ENCODE measurements around the gene NIPAL3.
"Not testable (repeated sequence)": the region's sequence is repeated elsewhere in the genome, so short reads cannot be mapped to it uniquely, and the experiment has no call there.

NIPAL3 gene

GRCh38 chr1:24493785-24494184 is 78.2 kb downstream of the NIPAL3 start:
- no peak for DNase-seq

GRCh38 chr1:24498589-24498988 is 83.0 kb downstream of the NIPAL3 start:
- DNase-seq = no peak

GRCh38 chr1:24500448-24501048 is 84.9 kb downstream of the NIPAL3 start:
- DNase-seq = no peak

- DNase-seq = peak; percentile 86
Measured at GRCh38 chr1:24501371-24502064, 85.9 kb downstream of the NIPAL3 start.

- DNase-seq = peak; percentile 96
Measured at GRCh38 chr1:24502065-24502708, 86.6 kb downstream of the NIPAL3 start.

GRCh38 chr1:24502709-24503058 is 87.1 kb downstream of the NIPAL3 start, which contains the start of gene RCAN3:
Gene RCAN3, plus strand, starts transcription at chr1:24502836. Its CDS starts 11,537 bp downstream, at chr1:24514373.
- DNase-seq = peak; percentile 95

GRCh38 chr1:24503059-24503751 is 87.6 kb downstream of the NIPAL3 start:
- peak; percentile 63 for DNase-seq

- DNase-seq = no peak
Measured at GRCh38 chr1:24503870-24504523, 88.4 kb downstream of the NIPAL3 start.

- no peak for DNase-seq
Measured at GRCh38 chr1:24504560-24504959, 89.0 kb downstream of the NIPAL3 start.

GRCh38 chr1:24505816-24506215 is 90.2 kb downstream of the NIPAL3 start:
- DNase-seq = no peak

- DNase-seq = no peak
Measured at GRCh38 chr1:24506691-24507381, 91.2 kb downstream of the NIPAL3 start.

GRCh38 chr1:24507405-24507804 is 91.8 kb downstream of the NIPAL3 start:
- no peak for DNase-seq

GRCh38 chr1:24508911-24509310 is 93.3 kb downstream of the NIPAL3 start:
- DNase-seq = no peak

- DNase-seq = no peak
Measured at GRCh38 chr1:24513706-24514105, 98.1 kb downstream of the NIPAL3 start.

GRCh38 chr1:24514946-24515345 is 99.3 kb downstream of the NIPAL3 start:
- DNase-seq = no peak

- DNase-seq = not testable (repeated sequence)
Measured at GRCh38 chr1:24515671-24516209, 100.1 kb downstream of the NIPAL3 start.

GRCh38 chr1:24516506-24516905 is 100.9 kb downstream of the NIPAL3 start:
- DNase-seq = no peak

GRCh38 chr1:24517898-24518297 is 102.3 kb downstream of the NIPAL3 start:
- no peak for DNase-seq

GRCh38 chr1:24520282-24520681 is 104.7 kb downstream of the NIPAL3 start:
- DNase-seq = not testable (repeated sequence)
